GM13977 (cell line): ENCODE measurements around the gene DYNLT4.
"Not testable (repeated sequence)": the region's sequence is repeated elsewhere in the genome, so short reads cannot be mapped to it uniquely, and the experiment has no call there.

ENCODE experiments used
- DNase-seq: peaks from one replicate; pipeline ENCODE4 v3.0.0; 2012; ENCODE audit warnings: low spot score
- CTCF ChIP-seq: IDR thresholded peaks from 2 replicates; pipeline ENCODE4 v1.5.1; 2012; ENCODE audit warnings: mild to moderate bottlenecking, control low read depth; ENCODE audit not compliant: insufficient read depth; ENCODE audit errors: extremely low read depth, missing control alignments
- in situ Hi-C: fragments of 300-500 bp; cut with MboI; formaldehyde crosslinking; loops from one replicate; pipeline ENCODE4 v1.12.0; 2022; ENCODE audit warnings: low sequenced_read_pairs, low pct_unique_long_range_greater_than_20kb, mixed read lengths, inconsistent platforms; ENCODE audit not compliant: unreplicated experiment

The DYNLT4 gene

GRCh38 chr1:44817307-44817706 lies 10.2 kb upstream of the DYNLT4 start:
- in situ Hi-C loops, result no loop called here
- DNase-seq, result no peak
- no peak for TF ChIP-seq CTCF

- in situ Hi-C loops, DNase-seq: not testable (repeated sequence)
Observed at GRCh38 chr1:44815926-44816325, 8.8 kb upstream of the DYNLT4 start.

- DNase-seq, result no peak
- TF ChIP-seq CTCF, result no peak
- in situ Hi-C loops, result no loop called here
Observed at GRCh38 chr1:44812822-44813543, 5.8 kb upstream of the DYNLT4 start.

- no peak for DNase-seq
- in situ Hi-C loops, result no loop called here
- no peak for TF ChIP-seq CTCF
Observed at GRCh38 chr1:44811234-44811633, 4.1 kb upstream of the DYNLT4 start.

- in situ Hi-C loops, DNase-seq: not testable (repeated sequence)
Observed at GRCh38 chr1:44810762-44811105, 3.6 kb upstream of the DYNLT4 start.

- DNase-seq, result no peak
- in situ Hi-C loops, result no loop called here
- TF ChIP-seq CTCF, result no peak
Observed at GRCh38 chr1:44810101-44810761, 3.1 kb upstream of the DYNLT4 start.

- no peak for TF ChIP-seq CTCF
- DNase-seq, result peak; percentile 84
- in situ Hi-C loops, result no loop called here
Observed at GRCh38 chr1:44808938-44809917, 2.1 kb upstream of the DYNLT4 start.
